ENCODE measurements around the gene DIAPH1. TPM values are rescaled to one million over a fixed set of nuclear protein-coding genes. Genes with fewer than 3 reads are reported as not detected.

The DIAPH1 gene
- total RNA-seq, 1 experiment from 2014 or later, result 117 TPM

- H3K14ac ChIP-seq (ENCODE audit: insufficient read depth, low read length), result no peak overlapping the region
- H4K5ac ChIP-seq (ENCODE audit: insufficient read length, low read depth, low read length), result no peak overlapping the region
- H4K8ac ChIP-seq (replicated peaks; ENCODE audit: insufficient read length, low read depth, low read length), result no peak overlapping the region
- no peak overlapping the region for H2AK5ac ChIP-seq (ENCODE audit: insufficient read length, low read length)
- H3K27me3 ChIP-seq (ENCODE audit: insufficient read depth, low read length), result no peaks in the 10 kb centered on the region
- no peak overlapping the region for H2AFZ ChIP-seq (ENCODE audit: low read length)
- no peaks in the 10 kb centered on the region for H3K79me2 ChIP-seq (ENCODE audit: insufficient read depth, low read length)
- H3K27ac ChIP-seq (ENCODE audit: insufficient read length, low read depth, low read length), result peak overlapping the region; percentile 5
- peaks cover 3% of the 10 kb centered on the region for H3K23me2 ChIP-seq (ENCODE audit: insufficient read length, low read depth, low read length, poor library complexity, severe bottlenecking)
- no peak overlapping the region for H2BK5ac ChIP-seq (ENCODE audit: insufficient read length, low read length)
- H3K4me3 Mint-ChIP-seq, result peak overlapping the region; percentile 21 to 33; a peak in 4 of 5 replicates
- H2BK15ac ChIP-seq (ENCODE audit: low read depth, low read length), result no peak overlapping the region
- H3K36me3 Mint-ChIP-seq (ENCODE audit: insufficient read depth in 1 of 3, low read depth in 3 of 3), result peaks cover 15 to 27% (median 17%) of the 10 kb centered on the region in 3 experiments; a peak in 5 of 7 replicates
- no peak overlapping the region for H3K23ac ChIP-seq (ENCODE audit: insufficient read length, low read depth, low read length)
- H4K91ac ChIP-seq (ENCODE audit: insufficient read length, low read depth, low read length), result no peak overlapping the region
- no peak overlapping the region for H3K18ac ChIP-seq (ENCODE audit: insufficient read length, low read depth, low read length)
- no peaks in the 10 kb centered on the region for H3K79me1 ChIP-seq (ENCODE audit: insufficient read depth, low read depth, low read length, poor library complexity, severe bottlenecking)
- H2BK120ac ChIP-seq (ENCODE audit: low read depth, low read length, poor library complexity, severe bottlenecking), result no peak overlapping the region
- H3K4me2 ChIP-seq (ENCODE audit: insufficient read depth, insufficient read length, low read length), result peak overlapping the region; percentile 5
- no peaks in the 10 kb centered on the region for H3K27me3 Mint-ChIP-seq (ENCODE audit: low read depth)
- DNase-seq, result peak; percentile 32
- no CpG with 5 or more reads among the region's 6 CpGs for WGBS (ENCODE audit: extremely low coverage, insufficient read length, low lambda C conversion rate)
- H3K9ac ChIP-seq (ENCODE audit: extremely low read depth, insufficient read length, low read length), result no peak overlapping the region
- no peaks in the 10 kb centered on the region; a peak in 1 of 5 replicates for H3K9me3 Mint-ChIP-seq
- TF ChIP-seq CTCF (conservative IDR thresholded peaks at IDR 0.05), result peak; percentile 1; the same call in 1 of the 3 replicates
- no peak overlapping the region for H3K4ac ChIP-seq (ENCODE audit: low read depth, low read length)
- H3T11ph ChIP-seq (ENCODE audit: low read length), result no peak overlapping the region
- H3K27ac Mint-ChIP-seq, result peak overlapping the region; percentile 99
- H4K20me1 ChIP-seq (ENCODE audit: control insufficient read depth, insufficient read depth, insufficient read length), result no peaks in the 10 kb centered on the region
- no peak overlapping the region for H2BK20ac ChIP-seq (ENCODE audit: low read depth, low read length, poor library complexity, severe bottlenecking)
- peaks cover 33 to 34% of the 10 kb centered on the region in 2 experiments for H3K4me1 Mint-ChIP-seq
- peaks cover 6% of the 10 kb centered on the region; the same call in 1 of the 2 replicates for H3K4me1 ChIP-seq (ENCODE audit: insufficient read depth, low read length)
- H3K56ac ChIP-seq (ENCODE audit: insufficient read length, low read depth, low read length), result no peak overlapping the region
- no peaks in the 10 kb centered on the region for H3K9me3 ChIP-seq (ENCODE audit: control insufficient read depth, low read depth, low read length)
- H2BK12ac ChIP-seq (ENCODE audit: insufficient read length, low read depth, low read length), result no peak overlapping the region
These were observed 60.6 kb downstream of the DIAPH1 start for GRCh38 chr5:141558150-141558549.

Data from H9 (cell line).